ENCODE data around the gene PRSS38. TPM values are rescaled to one million over a fixed set of nuclear protein-coding genes. Genes with fewer than 3 reads are reported as not detected.

PRSS38 gene
- total and polyA plus RNA-seq, 2 experiments from 2014 or later: not detected

- Histone ChIP-seq H3F3A (replicated peaks; ENCODE audit: low read depth) (no peaks in the 10 kb centered on the region), H3K4me2 (peak overlapping the region; percentile 86)
Measured at GRCh38 chr1:227885648-227886502, 70.4 kb downstream of the PRSS38 start.

DNA sequence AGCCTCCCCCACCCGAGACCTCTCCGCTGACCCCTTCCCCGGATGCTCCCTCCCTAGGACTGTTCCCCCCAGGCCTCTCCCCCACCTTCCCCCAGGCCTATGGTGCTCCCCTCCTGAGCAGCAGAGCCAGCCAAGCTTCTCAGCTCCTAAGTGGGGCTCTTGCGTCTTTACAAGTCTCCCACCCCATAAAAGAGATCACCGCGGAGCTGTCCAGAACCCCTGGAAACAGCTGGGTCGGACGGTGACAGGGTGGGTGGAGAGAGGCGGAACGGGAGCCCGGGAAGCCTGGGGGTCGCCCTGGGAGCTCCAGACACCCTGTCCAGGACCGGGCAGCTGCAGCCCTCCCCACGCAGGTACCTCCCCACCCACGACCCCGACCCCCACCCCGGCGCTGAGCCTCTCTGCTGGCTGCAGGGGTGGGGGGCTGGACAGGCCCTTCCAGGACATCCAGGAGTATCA is 71.1 kb downstream of the PRSS38 start:
- peaks cover 8% of the 10 kb centered on the region for H3K4me1 Mint-ChIP-seq
- no peaks in the 10 kb centered on the region for H3K9me3 Mint-ChIP-seq
- Histone ChIP-seq H3K27ac (ENCODE audit: low read depth) (no peak overlapping the region), H3K36me3 (ENCODE audit: insufficient read depth) (no peaks in the 10 kb centered on the region), H3K27me3 (ENCODE audit: insufficient read depth) (no peaks in the 10 kb centered on the region), H3K79me2 (replicated peaks; ENCODE audit: insufficient read depth) (no peaks in the 10 kb centered on the region), H3F3A (replicated peaks; ENCODE audit: low read depth) (no peaks in the 10 kb centered on the region), H2AFZ (peak overlapping the region; percentile 96), H3K4me2 (peak overlapping the region; percentile 86), H3K4me3 (peak overlapping the region; percentile 77), H3K4me1 (ENCODE audit: insufficient read depth) (peaks cover 6% of the 10 kb centered on the region; the same call in 1 of the 2 replicates), H4K20me1 (replicated peaks; ENCODE audit: insufficient read depth) (no peaks in the 10 kb centered on the region), H3K9me2 (ENCODE audit: insufficient read depth) (no peaks in the 10 kb centered on the region)
- DNase-seq (ENCODE audit: low spot score): peak; percentile 32
- H3K36me3 Mint-ChIP-seq (ENCODE audit: low read depth): peaks cover 2% of the 10 kb centered on the region; the same call in 1 of the 3 replicates
- peaks cover 10% of the 10 kb centered on the region for H3K27me3 Mint-ChIP-seq (ENCODE audit: insufficient read depth, low read depth, poor library complexity)
- TF ChIP-seq NANOG (IDR thresholded peaks at IDR 0.05; ENCODE audit: borderline replicate concordance): no peak
- peak; percentile 8 for ATAC-seq
- peak overlapping the region; percentile 55; the same call in 2 of the 3 replicates for H3K4me3 Mint-ChIP-seq
- no peak overlapping the region for H3K27ac Mint-ChIP-seq

More at GRCh38 chr1:227885648-227886502, 70.4 kb downstream of the PRSS38 start:
- H4K20me1 ChIP-seq (replicated peaks; ENCODE audit: insufficient read depth): no peaks in the 10 kb centered on the region
- no peak overlapping the region for H2AFZ ChIP-seq
- H3K4me1 Mint-ChIP-seq: peaks cover 8% of the 10 kb centered on the region
- peaks cover 2% of the 10 kb centered on the region; the same call in 1 of the 3 replicates for H3K36me3 Mint-ChIP-seq (ENCODE audit: low read depth)
- no peaks in the 10 kb centered on the region for H3K9me2 ChIP-seq (ENCODE audit: insufficient read depth)
- no peak for TF ChIP-seq JUNB (IDR thresholded peaks at IDR 0.05; ENCODE audit: unreplicated experiment)
- no peaks in the 10 kb centered on the region for H3K79me2 ChIP-seq (replicated peaks; ENCODE audit: insufficient read depth)
- no peaks in the 10 kb centered on the region for H3K9me3 Mint-ChIP-seq
- H3K4me3 ChIP-seq: 0 out of 2 replicates have a peak overlapping the region, but pooled peaks have one; percentile 77
- no peaks in the 10 kb centered on the region for H3K36me3 ChIP-seq (ENCODE audit: insufficient read depth)
- H3K27me3 Mint-ChIP-seq (ENCODE audit: insufficient read depth, low read depth, poor library complexity): peaks cover 10% of the 10 kb centered on the region
- peak overlapping the region; percentile 34; the same call in 2 of the 3 replicates for H3K4me3 Mint-ChIP-seq
- no peak for ATAC-seq
- peaks cover 6% of the 10 kb centered on the region; the same call in 1 of the 2 replicates for H3K4me1 ChIP-seq (ENCODE audit: insufficient read depth)
- no peaks in the 10 kb centered on the region for H3K27me3 ChIP-seq (ENCODE audit: insufficient read depth)
- DNase-seq (ENCODE audit: low spot score): no peak
- no peak overlapping the region for H3K27ac ChIP-seq (ENCODE audit: low read depth)
- H3K27ac Mint-ChIP-seq: no peak overlapping the region

DNA sequence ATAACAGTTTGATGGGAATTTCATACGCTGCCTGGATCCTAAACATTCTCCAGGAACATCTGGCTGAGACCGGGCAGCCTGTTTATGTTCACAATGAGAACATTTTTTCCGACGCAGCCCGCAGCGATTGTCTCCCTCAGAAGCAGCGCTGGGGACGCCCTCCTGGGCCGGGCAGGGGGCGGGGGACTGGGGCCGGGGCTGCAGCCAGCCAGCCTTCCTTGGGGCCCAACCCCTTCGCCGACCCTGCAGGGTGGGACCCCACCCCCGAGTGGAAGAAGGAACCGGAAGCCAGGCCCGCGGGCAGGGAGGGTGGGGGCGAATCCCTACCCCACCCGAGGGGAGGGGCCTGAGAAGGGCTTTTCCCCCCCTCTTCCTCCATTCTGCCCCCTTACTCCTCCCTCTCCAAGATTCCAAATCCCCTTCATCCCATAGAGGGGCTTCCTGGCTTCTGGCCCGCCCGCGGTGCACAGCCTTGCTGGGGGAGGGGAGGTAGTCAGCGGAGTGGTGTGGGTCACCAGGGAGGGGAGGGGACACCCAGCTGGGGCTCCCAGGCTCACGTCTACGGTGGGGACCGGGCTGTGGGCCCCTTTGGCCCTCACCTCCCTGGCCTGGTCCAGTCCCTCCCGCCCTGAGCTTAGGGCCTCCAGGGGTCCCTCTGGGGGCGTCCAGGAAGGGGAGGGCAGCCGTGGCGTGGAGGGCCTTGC is 71.7 kb downstream of the PRSS38 start:
- Histone ChIP-seq H3K4me3 (peak overlapping the region; percentile 77), H3K27ac (ENCODE audit: low read depth) (no peak overlapping the region), H3F3A (replicated peaks; ENCODE audit: low read depth) (no peaks in the 10 kb centered on the region), H4K20me1 (replicated peaks; ENCODE audit: insufficient read depth) (no peaks in the 10 kb centered on the region), H3K79me2 (replicated peaks; ENCODE audit: insufficient read depth) (no peaks in the 10 kb centered on the region), H3K4me1 (ENCODE audit: insufficient read depth) (peaks cover 6% of the 10 kb centered on the region; the same call in 1 of the 2 replicates), H3K36me3 (ENCODE audit: insufficient read depth) (no peaks in the 10 kb centered on the region), H2AFZ (peak overlapping the region; percentile 96), H3K9me2 (ENCODE audit: insufficient read depth) (no peaks in the 10 kb centered on the region), H3K27me3 (ENCODE audit: insufficient read depth) (no peaks in the 10 kb centered on the region), H3K4me2 (peak overlapping the region; percentile 86)
- ATAC-seq (peak; percentile 52), DNase-seq (ENCODE audit: low spot score) (peak; percentile 59)
- TF ChIP-seq JUNB (IDR thresholded peaks at IDR 0.05; ENCODE audit: unreplicated experiment) (no peak), CTCF (conservative IDR thresholded peaks at IDR 0.05; ENCODE audit: low read depth in 2 of 2) (no peak)
- H3K27me3 Mint-ChIP-seq (ENCODE audit: insufficient read depth, low read depth, poor library complexity): peaks cover 10% of the 10 kb centered on the region
- H3K4me3 Mint-ChIP-seq: peak overlapping the region; percentile 58; the same call in 2 of the 3 replicates
- H3K36me3 Mint-ChIP-seq (ENCODE audit: low read depth): peaks cover 2% of the 10 kb centered on the region; the same call in 1 of the 3 replicates
- no peak overlapping the region for H3K27ac Mint-ChIP-seq
- H3K9me3 Mint-ChIP-seq: no peaks in the 10 kb centered on the region
- peaks cover 11% of the 10 kb centered on the region for H3K4me1 Mint-ChIP-seq
